ENCODE results near the gene HDAC4.
A peak's percentile ranks its signal among the peaks of the same experiment; 100 is the strongest.

Gene HDAC4

GRCh38 chr2:239315308-239315707, 85.5 kb downstream of the HDAC4 start:
- no peak for DNase-seq (ENCODE audit: low read depth)
- no peak overlapping the region for H3K4me3 ChIP-seq (ENCODE audit: low read length)
- no peak for TF ChIP-seq CTCF (conservative IDR thresholded peaks at IDR 0.05; ENCODE audit: low read length)

- TF ChIP-seq CTCF (conservative IDR thresholded peaks at IDR 0.05; ENCODE audit: low read length), result no peak
- DNase-seq (ENCODE audit: low read depth), result no peak
Observed at GRCh38 chr2:239313776-239314175, 87.0 kb downstream of the HDAC4 start.

GRCh38 chr2:239312741-239313667, 87.8 kb downstream of the HDAC4 start:
- H3K4me3 ChIP-seq (ENCODE audit: low read length), result no peak overlapping the region
- peak; percentile 17 for DNase-seq (ENCODE audit: low read depth)
- no peak for TF ChIP-seq CTCF (conservative IDR thresholded peaks at IDR 0.05; ENCODE audit: low read length)

More at GRCh38 chr2:239313776-239314175, 87.0 kb downstream of the HDAC4 start:
- no peak overlapping the region for H3K4me3 ChIP-seq (ENCODE audit: low read length)

GRCh38 chr2:239312081-239312511, 88.7 kb downstream of the HDAC4 start:
- no peak for TF ChIP-seq CTCF (conservative IDR thresholded peaks at IDR 0.05; ENCODE audit: low read length)
- no peak overlapping the region for H3K4me3 ChIP-seq (ENCODE audit: low read length)
- no peak for DNase-seq (ENCODE audit: low read depth)

- peak overlapping the region; percentile 33 for H3K4me3 ChIP-seq (ENCODE audit: low read length)
- DNase-seq (ENCODE audit: low read depth), result peak; percentile 87
- TF ChIP-seq CTCF (conservative IDR thresholded peaks at IDR 0.05; ENCODE audit: low read length), result no peak
Observed at GRCh38 chr2:239311132-239312040, 89.4 kb downstream of the HDAC4 start.

GRCh38 chr2:239310401-239311061, 90.3 kb downstream of the HDAC4 start:
- no peak overlapping the region for H3K4me3 ChIP-seq (ENCODE audit: low read length)
- no peak for TF ChIP-seq CTCF (conservative IDR thresholded peaks at IDR 0.05; ENCODE audit: low read length)
- no peak for DNase-seq (ENCODE audit: low read depth)
